Mononuclear cell (primary cell): ENCODE measurements around the gene DPF3. TPM values are rescaled to one million over a fixed set of nuclear protein-coding genes. Genes with fewer than 3 reads are reported as not detected.

Experiments
- H3K27me3 ChIP-seq: 2 replicates; pipeline ENCODE4 v1.6.0; 2011; ENCODE audit warnings: low read length, control low read depth; ENCODE audit not compliant: insufficient read depth
- H3K4me1 ChIP-seq: 2 replicates; pipeline ENCODE4 v1.5.1; 2011; ENCODE audit warnings: mild to moderate bottlenecking, low read length, control low read depth; ENCODE audit not compliant: insufficient read depth
- H3K4me3 ChIP-seq: 2 replicates; pipeline ENCODE4 v1.5.1; 2011; ENCODE audit warnings: mild to moderate bottlenecking, low read length, moderate library complexity
- H3K9me3 ChIP-seq: 2 replicates; pipeline ENCODE4 v1.5.1; 2011; ENCODE audit warnings: low read depth, mild to moderate bottlenecking, control low read depth, low read length
- total RNA-seq: library from RNA; depleted of rRNA; stranded (reverse); fragments of >200 nt; gene quantifications from one replicate; pipeline ENCODE4 v1.2.3, GENCODE V29; 2012

DPF3 gene
- total RNA-seq, 1 donor: 1.3 TPM

DNA sequence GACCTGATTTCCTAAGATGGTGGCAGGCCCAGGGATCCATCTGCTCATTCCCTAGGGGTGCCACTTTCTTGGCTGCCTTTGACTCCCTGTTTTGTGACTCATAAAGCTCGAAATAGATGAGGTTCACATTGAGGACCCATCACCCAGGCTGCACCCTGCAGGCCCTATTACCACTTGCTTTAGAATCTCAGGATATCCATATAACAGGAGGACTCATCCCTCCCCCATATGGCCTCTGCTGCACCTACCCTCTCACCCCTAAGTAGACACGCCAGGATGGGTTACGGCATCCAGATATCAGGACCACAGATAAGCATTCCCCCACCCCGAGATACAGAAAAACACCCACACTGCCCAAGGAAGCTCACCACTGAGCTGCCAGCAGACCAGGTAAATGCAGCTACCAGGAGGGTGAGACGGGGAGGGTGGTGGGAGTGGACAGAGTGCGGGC, 155.7 kb downstream of the DPF3 start:
- Histone ChIP-seq H3K27me3 (no peaks in the 10 kb centered on the region), H3K4me3 (no peak overlapping the region), H3K9me3 (no peaks in the 10 kb centered on the region), H3K4me1 (no peaks in the 10 kb centered on the region)

DNA sequence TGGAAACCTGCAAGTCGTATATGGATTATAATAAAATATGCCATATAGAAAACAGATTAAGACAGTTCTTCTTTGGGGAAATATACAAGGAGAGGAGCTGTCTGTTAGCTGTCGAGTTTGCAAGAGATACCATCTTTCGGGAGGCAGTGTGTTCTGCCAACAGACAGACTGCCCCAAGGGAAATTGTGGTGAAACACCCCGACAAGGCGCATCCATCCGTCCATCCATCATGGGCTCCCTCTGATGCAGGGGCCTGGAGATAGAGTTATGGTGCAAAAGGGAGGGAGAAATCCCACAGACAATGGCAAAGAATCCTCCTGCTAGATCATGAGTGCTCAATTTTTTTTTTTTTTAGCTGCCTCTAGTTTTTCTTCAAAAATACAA, 156.3 kb downstream of the DPF3 start:
- H3K4me3 ChIP-seq: no peak overlapping the region
- no peaks in the 10 kb centered on the region for H3K4me1 ChIP-seq
- no peaks in the 10 kb centered on the region for H3K27me3 ChIP-seq

DNA sequence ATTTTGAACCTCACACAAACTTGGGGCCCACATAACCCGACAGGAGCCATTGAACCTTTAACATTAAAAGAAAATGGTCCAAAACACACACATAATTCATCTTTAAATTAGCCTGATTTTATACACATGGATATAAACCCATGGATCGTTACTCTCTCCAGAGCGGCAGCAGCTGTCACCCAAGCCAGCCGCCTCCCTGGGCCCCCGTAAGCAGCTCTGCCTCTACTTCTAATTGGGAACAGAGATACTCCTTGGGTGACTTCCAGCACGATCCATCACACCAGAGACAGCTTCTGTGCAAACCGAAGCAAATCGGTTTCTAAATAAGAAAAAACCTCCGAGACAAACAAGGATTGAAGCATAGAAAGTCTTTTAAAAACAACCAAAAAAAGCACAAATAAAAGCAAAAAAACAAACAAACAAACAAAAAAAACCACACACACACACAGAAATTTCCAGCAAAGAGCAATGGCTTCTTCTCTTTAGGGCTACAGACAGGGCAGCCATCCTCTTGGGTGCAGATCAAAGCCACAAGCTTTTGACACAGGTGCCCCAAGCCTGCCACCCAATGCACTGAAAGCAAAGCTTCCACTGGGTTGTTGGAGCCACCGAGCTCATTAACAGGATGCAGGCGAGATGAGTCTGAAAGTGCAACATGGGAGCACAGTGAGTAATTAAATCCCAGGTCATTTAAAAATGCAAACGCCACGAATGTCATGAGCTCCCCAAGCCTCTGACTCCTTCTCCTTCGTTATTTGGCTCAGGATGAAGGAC, 156.9 kb downstream of the DPF3 start:
- H3K9me3 ChIP-seq: no peaks in the 10 kb centered on the region
- H3K4me1 ChIP-seq: no peaks in the 10 kb centered on the region
- H3K27me3 ChIP-seq: no peaks in the 10 kb centered on the region
- no peak overlapping the region for H3K4me3 ChIP-seq

More for the DNA sequence above, 156.3 kb downstream of the DPF3 start:
- no peaks in the 10 kb centered on the region for H3K9me3 ChIP-seq

DNA sequence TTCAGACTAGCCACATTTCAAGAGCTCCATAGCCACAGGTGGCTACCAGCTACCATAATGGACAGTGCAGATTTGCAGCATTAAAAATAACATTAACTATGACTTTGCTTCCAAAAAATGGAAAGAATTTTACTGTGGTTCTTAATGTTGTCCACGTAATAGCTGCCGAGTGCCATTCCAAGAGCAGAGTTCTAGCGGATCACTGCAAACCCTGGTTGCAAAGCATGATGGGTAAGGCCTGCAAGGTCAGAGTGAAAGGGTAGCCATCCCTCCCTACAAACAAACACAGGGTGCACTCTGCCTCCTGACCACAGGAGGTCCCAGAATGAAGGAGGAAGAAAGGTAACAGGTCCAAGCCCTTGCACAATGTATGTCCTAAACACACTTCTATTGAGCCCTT, 157.6 kb downstream of the DPF3 start:
- Histone ChIP-seq H3K4me3 (no peak overlapping the region), H3K9me3 (no peaks in the 10 kb centered on the region), H3K4me1 (no peaks in the 10 kb centered on the region), H3K27me3 (no peaks in the 10 kb centered on the region)

DNA sequence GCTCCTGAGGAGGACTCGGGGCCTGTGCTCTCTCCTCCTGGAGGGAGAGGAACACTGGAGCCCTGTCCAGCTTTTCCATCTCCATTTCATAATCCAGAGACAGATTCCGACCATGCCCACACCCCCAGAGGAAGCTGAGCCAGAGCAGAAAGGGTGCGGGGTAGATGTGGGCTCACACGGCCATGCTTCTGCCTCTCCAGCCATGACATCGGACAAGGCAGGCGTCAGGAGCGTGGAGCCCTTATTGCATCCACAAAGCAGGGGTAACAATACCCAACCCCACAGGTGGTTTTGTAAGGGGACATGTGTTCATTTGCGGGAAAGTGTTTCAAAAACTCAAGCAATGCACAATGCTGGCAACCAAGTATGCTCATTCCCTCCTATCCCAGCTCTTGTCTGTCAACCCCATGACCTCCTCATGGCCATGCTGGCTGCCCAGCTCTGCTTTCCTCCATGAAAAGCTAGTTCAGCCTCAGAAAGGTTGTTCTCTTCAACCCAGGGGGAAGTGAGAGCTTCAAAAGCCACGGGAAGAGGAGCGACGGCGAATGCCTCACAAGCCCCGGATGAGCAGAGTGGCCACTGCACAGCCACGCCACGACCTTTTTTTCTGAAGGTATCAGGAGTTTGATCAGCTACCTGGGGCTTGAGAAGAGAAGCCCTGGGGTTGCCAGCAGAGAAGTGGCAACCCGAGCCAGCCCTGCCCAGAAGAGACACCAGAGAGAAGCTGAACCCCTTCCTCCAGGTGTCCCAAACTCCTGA, 161.7 kb downstream of the DPF3 start:
- H3K9me3 ChIP-seq: no peaks in the 10 kb centered on the region
- no peak overlapping the region for H3K4me3 ChIP-seq

DNA sequence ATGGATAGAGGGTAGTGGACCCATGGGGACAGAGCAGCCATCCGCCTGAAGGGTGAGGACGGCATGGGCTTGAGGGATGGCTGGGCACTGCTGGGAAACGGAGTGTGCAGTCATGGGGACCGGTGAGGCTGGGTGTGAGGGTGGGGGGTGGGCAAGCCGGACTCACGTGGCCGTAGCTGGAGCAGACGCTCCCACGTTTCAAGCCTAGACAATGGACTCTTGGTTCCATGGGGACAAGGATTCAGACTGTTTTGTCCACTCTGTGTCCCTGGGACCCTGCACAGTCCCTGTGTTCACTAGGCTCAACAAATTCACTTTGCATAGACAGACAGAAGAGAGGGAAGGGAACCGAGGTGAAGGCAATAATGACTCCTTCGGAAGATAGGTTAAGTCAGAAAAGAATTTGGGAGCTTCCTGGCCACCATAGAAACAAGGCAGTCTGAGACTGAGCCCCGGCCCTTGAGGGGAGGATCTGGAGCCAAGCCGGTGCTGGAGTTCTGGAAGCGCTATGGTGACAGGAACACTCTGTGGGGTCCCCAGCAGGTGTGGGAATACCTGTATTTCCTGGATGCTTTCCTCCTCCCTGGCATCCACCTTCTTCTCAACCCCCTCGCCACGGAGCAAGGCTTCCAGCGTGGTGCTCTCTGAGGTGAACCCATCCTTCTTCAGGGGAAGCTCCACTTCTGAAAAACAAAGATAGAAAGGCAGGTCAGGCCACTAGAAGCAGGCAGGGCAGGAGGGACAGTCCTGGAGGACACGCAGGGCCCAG, 162.5 kb downstream of the DPF3 start:
- Histone ChIP-seq H3K9me3 (no peaks in the 10 kb centered on the region), H3K4me3 (no peak overlapping the region), H3K4me1 (no peaks in the 10 kb centered on the region), H3K27me3 (no peaks in the 10 kb centered on the region)

More for the DNA sequence above, 161.7 kb downstream of the DPF3 start:
- Histone ChIP-seq H3K4me1 (no peaks in the 10 kb centered on the region), H3K27me3 (no peaks in the 10 kb centered on the region)

DNA sequence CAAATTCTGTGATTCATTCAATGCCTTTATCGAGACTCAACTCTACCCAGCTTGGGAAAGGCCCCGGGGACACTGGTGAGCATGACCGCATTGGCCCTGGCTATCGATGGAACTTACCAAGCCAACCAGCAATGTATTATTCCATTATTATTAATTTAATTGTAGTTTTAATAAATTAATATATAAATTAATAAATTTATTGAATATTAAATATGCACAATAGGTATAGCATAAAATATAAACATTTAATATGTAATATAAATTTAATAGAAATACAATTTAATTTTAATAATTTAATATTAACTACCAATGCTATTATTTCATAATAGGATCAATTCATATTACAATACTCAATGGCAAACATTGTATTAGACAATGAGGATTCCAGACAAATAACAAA, 163.4 kb downstream of the DPF3 start:
- H3K4me3 ChIP-seq: no peak overlapping the region
- H3K4me1 ChIP-seq: no peaks in the 10 kb centered on the region
- H3K27me3 ChIP-seq: no peaks in the 10 kb centered on the region
- H3K9me3 ChIP-seq: no peaks in the 10 kb centered on the region

DNA sequence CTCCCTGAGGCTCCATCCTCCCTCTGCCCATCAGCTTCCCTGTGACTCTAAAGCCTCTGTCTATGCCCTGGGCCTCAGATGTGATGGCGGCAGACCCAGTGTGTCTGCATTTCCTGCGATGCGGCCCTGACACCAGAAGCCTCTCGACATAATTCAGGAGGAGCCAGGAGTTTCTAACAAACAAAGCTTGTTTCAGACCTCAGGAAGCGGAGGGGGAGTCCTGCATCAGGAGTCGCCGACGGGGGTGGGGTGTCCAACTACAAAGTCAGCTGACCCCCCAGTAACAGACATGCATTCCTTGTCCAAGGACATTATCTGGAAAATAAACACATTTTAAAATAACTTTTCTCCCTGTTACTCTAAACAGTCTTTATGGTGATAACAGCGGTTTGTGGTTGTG, 167.5 kb downstream of the DPF3 start:
- H3K27me3 ChIP-seq: no peaks in the 10 kb centered on the region
- no peaks in the 10 kb centered on the region for H3K9me3 ChIP-seq
- H3K4me1 ChIP-seq: no peaks in the 10 kb centered on the region
- H3K4me3 ChIP-seq: no peak overlapping the region

DNA sequence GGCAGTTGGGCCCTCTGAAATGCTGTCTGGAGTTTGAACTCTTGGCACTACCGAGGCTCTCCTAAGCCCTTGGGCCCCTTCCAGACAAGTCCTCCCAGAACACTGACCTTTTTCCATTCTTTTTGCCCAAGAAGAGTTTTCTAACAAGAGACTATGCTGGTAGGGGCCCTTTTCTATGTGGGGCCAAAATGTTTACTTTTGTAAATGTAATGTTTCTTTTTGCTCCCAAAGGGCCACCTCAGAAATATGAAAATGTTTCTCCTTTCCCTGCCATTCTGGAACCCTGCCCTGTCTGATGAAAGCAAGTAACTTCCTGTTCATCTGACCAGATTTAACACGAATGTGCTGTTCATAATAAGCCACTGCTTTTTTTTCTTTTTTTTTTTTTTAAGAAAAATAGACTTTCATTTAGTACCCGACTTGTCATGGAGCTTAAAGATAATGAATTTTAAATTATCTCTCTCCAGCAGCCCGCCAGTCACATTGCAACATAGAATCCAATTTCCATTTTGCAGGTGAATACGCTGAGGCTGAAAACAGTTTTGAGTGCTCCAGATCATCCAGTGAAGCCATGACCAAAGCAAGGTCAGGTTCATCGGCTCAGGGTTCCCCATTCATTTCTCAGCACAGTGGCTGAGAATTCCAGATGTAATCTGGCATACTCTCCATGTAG, 169.9 kb downstream of the DPF3 start:
- no peaks in the 10 kb centered on the region for H3K4me1 ChIP-seq
- H3K27me3 ChIP-seq: no peaks in the 10 kb centered on the region
- no peak overlapping the region for H3K4me3 ChIP-seq
- no peaks in the 10 kb centered on the region for H3K9me3 ChIP-seq

DNA sequence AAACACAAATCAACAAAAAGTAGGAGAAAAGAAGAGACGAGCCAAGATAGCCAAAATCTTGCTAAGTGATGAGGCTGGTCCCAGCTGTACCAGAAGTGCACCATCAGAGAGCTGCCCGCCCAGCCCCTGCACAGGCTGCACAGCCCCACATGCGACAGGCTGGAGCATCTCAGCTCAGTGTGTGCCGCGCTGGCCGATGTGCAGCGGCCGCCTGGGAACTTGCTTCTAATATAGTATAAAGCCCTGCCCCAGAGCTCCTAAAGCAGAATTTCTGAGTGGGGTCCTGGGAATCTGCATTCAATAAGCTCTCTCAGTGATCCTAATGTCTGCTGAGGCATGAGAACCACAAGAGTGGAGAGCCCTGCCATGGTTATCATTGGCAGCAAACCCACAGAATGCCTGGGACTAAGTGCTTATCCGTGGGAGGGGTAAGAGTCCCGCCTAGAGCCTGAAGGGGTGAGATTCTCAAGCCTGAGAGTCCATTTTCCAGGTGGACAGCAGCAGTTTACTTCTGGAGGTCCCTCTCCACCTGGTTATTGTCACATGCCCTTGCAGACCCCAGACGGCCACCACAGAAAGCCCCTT, 171.6 kb downstream of the DPF3 start:
- Histone ChIP-seq H3K4me3 (no peak overlapping the region), H3K4me1 (peaks cover 7% of the 10 kb centered on the region), H3K9me3 (no peaks in the 10 kb centered on the region), H3K27me3 (no peaks in the 10 kb centered on the region)

DNA sequence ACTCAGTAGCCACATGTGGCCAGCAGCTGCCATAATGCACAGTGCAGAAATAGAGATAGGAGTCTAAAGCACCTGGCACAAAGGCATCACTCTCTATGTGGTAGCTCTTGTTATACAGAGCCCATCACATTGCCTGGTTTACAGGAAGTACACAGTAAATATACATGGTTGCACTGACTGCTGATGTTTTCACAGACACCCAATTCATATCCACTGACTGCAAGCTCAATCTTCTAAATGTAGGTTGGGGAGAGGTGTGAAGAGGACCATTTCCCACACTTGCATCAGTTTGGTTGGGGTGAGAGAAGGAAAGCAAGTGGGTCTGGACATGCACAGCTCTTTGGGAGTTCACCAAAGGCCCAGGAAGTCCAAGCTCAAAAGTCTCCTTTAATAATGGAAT, 172.8 kb downstream of the DPF3 start:
- peaks cover 19% of the 10 kb centered on the region for H3K4me1 ChIP-seq
- H3K27me3 ChIP-seq: no peaks in the 10 kb centered on the region
- H3K4me3 ChIP-seq: no peak overlapping the region
- H3K9me3 ChIP-seq: no peaks in the 10 kb centered on the region

DNA sequence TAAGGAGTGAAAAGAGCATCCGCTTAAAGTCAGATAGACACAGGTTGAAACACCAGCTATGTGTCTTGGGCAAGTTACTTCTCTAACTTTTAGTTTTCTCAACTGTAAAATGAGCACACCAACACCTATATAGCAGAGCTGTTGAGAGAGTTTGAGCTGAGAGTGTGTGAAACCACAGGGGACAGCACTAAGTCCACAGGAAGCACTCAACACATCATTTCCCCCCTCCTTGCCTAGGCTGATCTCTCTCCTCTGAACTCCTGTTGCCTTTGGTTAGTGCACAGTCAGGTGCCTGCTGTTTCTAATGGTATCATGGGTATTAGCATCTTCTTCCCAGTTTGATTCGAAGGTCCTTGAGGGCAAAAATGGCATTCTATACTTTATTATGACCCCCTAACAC, 176.7 kb downstream of the DPF3 start:
- H3K4me1 ChIP-seq: peaks cover 53% of the 10 kb centered on the region
- no peaks in the 10 kb centered on the region for H3K9me3 ChIP-seq
- H3K4me3 ChIP-seq: no peak overlapping the region
- no peaks in the 10 kb centered on the region for H3K27me3 ChIP-seq

DNA sequence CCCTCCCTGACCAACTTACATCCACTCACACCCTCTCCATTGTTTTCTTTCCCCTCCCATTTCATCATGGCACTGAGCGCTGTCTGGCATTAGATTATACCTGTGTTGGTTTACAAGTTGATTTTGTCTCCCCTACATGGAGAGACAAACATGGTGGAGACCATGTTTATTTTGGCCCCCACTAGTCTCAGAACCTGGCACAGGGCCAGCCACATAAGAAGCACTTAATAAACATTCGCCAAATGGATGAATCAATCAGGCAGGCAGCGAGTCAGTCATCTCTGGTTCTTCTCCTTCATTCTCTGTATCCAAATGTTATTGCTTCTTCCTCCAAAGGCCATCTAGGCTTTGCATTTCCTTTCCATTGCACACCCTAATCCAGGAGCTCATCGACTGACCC, 177.4 kb downstream of the DPF3 start:
- H3K4me1 ChIP-seq: peaks cover 53% of the 10 kb centered on the region
- no peaks in the 10 kb centered on the region for H3K9me3 ChIP-seq

DNA sequence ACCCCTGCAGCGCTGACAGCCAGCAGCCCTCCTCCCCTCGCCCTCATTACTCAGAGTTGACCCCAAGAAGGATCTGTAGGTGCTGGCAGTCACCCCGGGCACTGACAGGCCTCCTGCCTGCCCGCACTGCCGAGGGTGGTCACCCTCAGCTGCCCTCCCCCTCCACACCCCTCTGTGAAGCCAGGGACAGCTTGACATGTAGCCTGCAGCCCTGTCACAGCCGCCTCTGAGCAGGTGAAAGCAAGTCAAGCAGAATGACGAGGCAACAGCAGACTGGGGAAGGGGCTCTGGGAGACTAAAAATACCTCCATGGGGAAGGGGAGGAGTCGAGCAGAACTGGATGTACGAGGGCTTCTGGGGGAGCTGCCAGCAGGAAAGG, 178.1 kb downstream of the DPF3 start:
- H3K9me3 ChIP-seq: no peaks in the 10 kb centered on the region
- H3K27me3 ChIP-seq: no peaks in the 10 kb centered on the region
- peaks cover 53% of the 10 kb centered on the region for H3K4me1 ChIP-seq
- no peak overlapping the region for H3K4me3 ChIP-seq

More for the DNA sequence above, 177.4 kb downstream of the DPF3 start:
- Histone ChIP-seq H3K4me3 (no peak overlapping the region), H3K27me3 (no peaks in the 10 kb centered on the region)
